ENCODE results near the gene HBS1L.

Gene HBS1L

GRCh38 chr6:135088281-135088680 lies 33.7 kb upstream of the HBS1L start:
- Histone ChIP-seq H3K36me3 (ENCODE audit: low read length) (no peaks in the 10 kb centered on the region), H3F3A (ENCODE audit: insufficient read depth) (no peaks in the 10 kb centered on the region), H3K27ac (ENCODE audit: low read depth, low read length) (no peak overlapping the region), H2AFZ (ENCODE audit: low read depth, low read length, severe bottlenecking) (no peak overlapping the region), H3K79me2 (ENCODE audit: insufficient read depth, low read length) (no peaks in the 10 kb centered on the region), H3K9me3 (ENCODE audit: insufficient read depth, low read length) (no peaks in the 10 kb centered on the region), H3K9me2 (replicated peaks; ENCODE audit: insufficient read depth, low read length) (no peaks in the 10 kb centered on the region), H4K20me1 (ENCODE audit: low read depth, low read length) (no peaks in the 10 kb centered on the region), H3K9ac (ENCODE audit: low read length) (no peak overlapping the region), H3K27me3 (ENCODE audit: low read length) (no peaks in the 10 kb centered on the region), H3K4me3 (ENCODE audit: insufficient read depth, low read length, poor library complexity, severe bottlenecking) (no peak overlapping the region), H3K4me2 (ENCODE audit: low read depth, low read length, poor library complexity, severe bottlenecking) (no peak overlapping the region)
- no peak for TF ChIP-seq CTCF (IDR thresholded peaks at IDR 0.05; ENCODE audit: insufficient read depth, low read length, poor library complexity, severe bottlenecking)
- TF ChIP-seq EZH2phosphoT487 (conservative IDR thresholded peaks at IDR 0.05; ENCODE audit: low read length), result no peak

DNA sequence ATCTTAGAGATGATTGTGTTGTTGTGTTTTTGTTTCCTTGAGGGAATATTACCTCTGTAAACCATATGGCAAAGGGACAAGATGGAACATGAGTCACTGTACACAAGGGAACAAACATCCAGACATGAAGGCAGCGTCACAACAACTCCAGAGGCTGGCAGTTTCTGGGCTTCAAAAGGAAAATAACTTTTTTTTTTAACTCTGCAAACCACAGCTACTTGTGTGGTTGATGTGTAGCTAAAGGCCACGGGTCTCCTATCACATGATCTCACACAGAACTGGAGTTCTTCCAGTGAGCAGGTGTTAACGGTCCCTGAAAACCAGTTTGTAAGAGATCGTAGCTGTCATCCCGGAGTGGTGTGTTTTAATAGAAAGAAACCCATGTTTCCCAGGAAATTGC lies 33.2 kb upstream of the HBS1L start:
- no peak overlapping the region for H3K27ac ChIP-seq (ENCODE audit: low read depth, low read length)
- no peak overlapping the region for H2AFZ ChIP-seq (ENCODE audit: low read depth, low read length, severe bottlenecking)
- no peaks in the 10 kb centered on the region for H3K9me2 ChIP-seq (replicated peaks; ENCODE audit: insufficient read depth, low read length)
- TF ChIP-seq EZH2phosphoT487 (conservative IDR thresholded peaks at IDR 0.05; ENCODE audit: low read length) (no peak), CTCF (IDR thresholded peaks at IDR 0.05; ENCODE audit: insufficient read depth, low read length, poor library complexity, severe bottlenecking) (no peak)
- H3K36me3 ChIP-seq (ENCODE audit: low read length), result no peaks in the 10 kb centered on the region
- no peak overlapping the region for H3K4me3 ChIP-seq (ENCODE audit: insufficient read depth, low read length, poor library complexity, severe bottlenecking)
- H3K79me2 ChIP-seq (ENCODE audit: insufficient read depth, low read length), result no peaks in the 10 kb centered on the region
- no peak overlapping the region for H3K4me2 ChIP-seq (ENCODE audit: low read depth, low read length, poor library complexity, severe bottlenecking)
- H3K27me3 ChIP-seq (ENCODE audit: low read length), result no peaks in the 10 kb centered on the region
- no peak overlapping the region for H3K9ac ChIP-seq (ENCODE audit: low read length)
- H3K9me3 ChIP-seq (ENCODE audit: insufficient read depth, low read length), result no peaks in the 10 kb centered on the region
- H4K20me1 ChIP-seq (ENCODE audit: low read depth, low read length), result no peaks in the 10 kb centered on the region
- H3F3A ChIP-seq (ENCODE audit: insufficient read depth), result no peaks in the 10 kb centered on the region

DNA sequence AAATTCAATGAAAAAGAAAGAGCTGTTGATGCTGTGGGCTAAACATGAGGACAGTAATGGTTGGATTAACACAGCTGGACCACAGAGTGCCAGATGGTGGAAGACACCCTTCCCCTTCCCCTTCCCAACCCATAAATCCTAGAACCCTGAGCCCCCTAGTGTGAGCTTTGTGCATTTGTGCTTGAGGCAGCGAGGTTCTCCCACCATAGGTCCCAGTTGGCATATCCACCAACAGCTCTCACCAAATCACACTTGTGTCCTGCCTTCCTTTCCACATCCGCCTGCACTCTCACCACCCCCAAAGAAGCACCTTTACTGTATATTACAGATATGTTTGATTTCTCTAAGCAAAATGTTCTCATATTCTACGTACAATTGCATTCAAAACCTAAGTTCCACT lies 32.8 kb upstream of the HBS1L start:
- no peak overlapping the region for H3K4me3 ChIP-seq (ENCODE audit: insufficient read depth, low read length, poor library complexity, severe bottlenecking)
- no peak overlapping the region for H2AFZ ChIP-seq (ENCODE audit: low read depth, low read length, severe bottlenecking)

More for the DNA sequence above, 32.8 kb upstream of the HBS1L start:
- Histone ChIP-seq H4K20me1 (ENCODE audit: low read depth, low read length) (no peaks in the 10 kb centered on the region), H3K9ac (ENCODE audit: low read length) (no peak overlapping the region), H3K36me3 (ENCODE audit: low read length) (no peaks in the 10 kb centered on the region), H3K27ac (ENCODE audit: low read depth, low read length) (no peak overlapping the region), H3K27me3 (ENCODE audit: low read length) (no peaks in the 10 kb centered on the region), H3K79me2 (ENCODE audit: insufficient read depth, low read length) (no peaks in the 10 kb centered on the region), H3K4me2 (ENCODE audit: low read depth, low read length, poor library complexity, severe bottlenecking) (no peak overlapping the region), H3K9me3 (ENCODE audit: insufficient read depth, low read length) (no peaks in the 10 kb centered on the region), H3F3A (ENCODE audit: insufficient read depth) (no peaks in the 10 kb centered on the region), H3K9me2 (replicated peaks; ENCODE audit: insufficient read depth, low read length) (no peaks in the 10 kb centered on the region)
- TF ChIP-seq EZH2phosphoT487 (conservative IDR thresholded peaks at IDR 0.05; ENCODE audit: low read length), result no peak
- no peak for TF ChIP-seq CTCF (IDR thresholded peaks at IDR 0.05; ENCODE audit: insufficient read depth, low read length, poor library complexity, severe bottlenecking)

Measured in SU-DHL-6 (cell line).